HEK293 (cell line): ENCODE data around the gene LCN6.
A peak's percentile ranks its signal among the peaks of the same experiment; 100 is the strongest.
"Not testable (repeated sequence)": the region's sequence is repeated elsewhere in the genome, so short reads cannot be mapped to it uniquely, and the experiment has no call there.

Experiments used
- CTCF ChIA-PET: fragments of 350-600 bp; formaldehyde crosslinking; extraction: SDS; loops from one replicate; lab custom pipeline; 2021; ENCODE audit warnings: antibody characterized with exemption; lab: Yijun Ruan, JAX
- POLR2A ChIA-PET: fragments of 300-600 bp; formaldehyde crosslinking; extraction: SDS; loops from one replicate; lab custom pipeline; 2020; ENCODE audit warnings: antibody characterized with exemption, inconsistent platforms; lab: Yijun Ruan, JAX
- H3K27ac ChIP-seq: fragments of 200-500 bp; sonication (Bioruptor generic); 2 replicates; pipeline ENCODE4 v1.5.1; 2014; ENCODE audit warnings: low read depth, low read length, control low read depth, inconsistent platforms; ENCODE audit errors: extremely low read depth
- H3K36me3 ChIP-seq, 2 experiments: fragments of 200-500 bp in 1 of 2; sonication (Bioruptor generic) in 1 of 2; 1 replicate in 1 of 2; 2 replicates in 1 of 2; pipeline ENCODE4 v1.5.1; 2014 to 2017; ENCODE audit warnings: inconsistent platforms in 2 of 2, low read length in 2 of 2; ENCODE audit not compliant: control insufficient read depth in 2 of 2, insufficient read depth in 1 of 2
- H3K4me1 ChIP-seq: fragments of 200-500 bp; sonication (Bioruptor generic); 2 replicates; pipeline ENCODE4 v1.5.1; 2014; ENCODE audit warnings: mild to moderate bottlenecking, low read length, inconsistent platforms; ENCODE audit not compliant: control insufficient read depth, insufficient read depth
- H3K4me3 ChIP-seq: 2 replicates; pipeline ENCODE4 v1.5.1; 2011; ENCODE audit warnings: low read depth, mild to moderate bottlenecking, control low read depth, low read length, moderate library complexity
- H3K9me3 ChIP-seq: fragments of 200-500 bp; sonication (Bioruptor generic); 2 replicates; pipeline ENCODE4 v1.5.1; 2014; ENCODE audit warnings: low read depth, low read length, inconsistent platforms; ENCODE audit not compliant: control insufficient read depth, insufficient read depth
- SP3 ChIP-seq: fragments of 450-650 bp; formaldehyde crosslinking; IDR thresholded peaks from 2 replicates; pipeline ENCODE4 v1.5.1; 2016; ENCODE audit warnings: missing biosample characterization, missing genetic modification characterization
- ZBTB17 ChIP-seq: fragments of 450-650 bp; formaldehyde crosslinking; IDR thresholded peaks from 2 replicates; pipeline ENCODE4 v1.5.1; 2016; ENCODE audit warnings: missing biosample characterization, missing genetic modification characterization
- ZNF529 ChIP-seq: fragments of 450-650 bp; formaldehyde crosslinking; IDR thresholded peaks from 2 replicates; pipeline ENCODE4 v1.5.1; 2017; ENCODE audit warnings: missing genetic modification characterization, missing biosample characterization; ENCODE audit not compliant: insufficient replicate concordance
- ZNF560 ChIP-seq: fragments of 450-650 bp; formaldehyde crosslinking; IDR thresholded peaks from 2 replicates; pipeline ENCODE4 v1.5.1; 2017; ENCODE audit warnings: missing biosample characterization, missing genetic modification characterization, borderline replicate concordance
- ZNF600 ChIP-seq: fragments of 450-650 bp; formaldehyde crosslinking; IDR thresholded peaks from 2 replicates; pipeline ENCODE4 v1.5.1; 2016; ENCODE audit warnings: missing biosample characterization, missing genetic modification characterization
- ZNF660 ChIP-seq: fragments of 450-650 bp; IDR thresholded peaks from 2 replicates; pipeline ENCODE4 v1.5.1; 2018; ENCODE audit warnings: missing biosample characterization, mild to moderate bottlenecking, missing genetic modification characterization
- ZSCAN16 ChIP-seq: fragments of 450-650 bp; formaldehyde crosslinking; IDR thresholded peaks from 2 replicates; pipeline ENCODE4 v1.5.1; 2016; ENCODE audit warnings: missing biosample characterization, missing genetic modification characterization
- TF ChIP-seq, protein P1 (sequence below): fragments of 450-650 bp; formaldehyde crosslinking; IDR thresholded peaks from 2 replicates; pipeline ENCODE4 v1.5.1; 2016; ENCODE audit warnings: missing biosample characterization, missing genetic modification characterization
- TF ChIP-seq, protein P2 (sequence below): fragments of 450-650 bp; formaldehyde crosslinking; IDR thresholded peaks from 2 replicates; pipeline ENCODE4 v1.5.1; 2016; ENCODE audit warnings: missing biosample characterization, missing genetic modification characterization
- TF ChIP-seq, protein P3 (sequence below): fragments of 450-650 bp; IDR thresholded peaks from 2 replicates; pipeline ENCODE4 v1.5.1; 2018; ENCODE audit warnings: missing biosample characterization, missing genetic modification characterization
- TF ChIP-seq, protein P4 (sequence below): fragments of 450-650 bp; formaldehyde crosslinking; IDR thresholded peaks from 2 replicates; pipeline ENCODE4 v1.5.1; 2016; ENCODE audit warnings: missing biosample characterization, missing genetic modification characterization

Gene LCN6

DNA sequence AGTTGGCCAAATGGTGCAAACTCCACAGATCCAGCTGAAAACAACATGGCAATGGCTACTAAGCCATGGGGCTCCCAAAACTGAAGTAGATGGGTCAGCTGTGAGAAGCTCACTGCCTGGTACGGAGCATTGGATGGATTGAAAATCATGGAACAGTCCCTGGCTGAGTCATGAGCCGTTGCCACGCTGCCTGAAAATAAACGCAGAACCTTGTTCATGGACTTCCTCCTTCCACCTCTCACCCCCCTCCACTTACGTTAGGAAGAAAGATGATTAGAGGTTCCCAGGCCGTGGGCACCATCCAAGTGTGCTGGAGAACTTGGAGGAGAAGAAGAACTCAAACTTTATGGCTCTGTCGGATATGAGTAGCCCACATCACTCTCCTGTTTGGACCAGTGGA is 42.8 kb downstream of the LCN6 start:
- ChIA-PET CTCF (interaction anchor here (0.6 to 1.6 kb wide), 5 partner anchors 12 to 217 kb away, joined by 3 to 8 read pairs (median 5); no protein-coding TSS in a partner anchor), POLR2A (no interaction called here)
- H3K4me3 ChIP-seq, result no peak overlapping the region
- no peaks in the 10 kb centered on the region for H3K9me3 ChIP-seq
- H3K36me3 ChIP-seq, result no peaks in the 10 kb centered on the region
- H3K4me1 ChIP-seq, result no peaks in the 10 kb centered on the region
- TF ChIP-seq ZNF600 (tag by site-specific recombination) (peak; percentile 80), SP3 (tag by site-specific recombination) (no peak)
- H3K27ac ChIP-seq, result no peak overlapping the region

DNA sequence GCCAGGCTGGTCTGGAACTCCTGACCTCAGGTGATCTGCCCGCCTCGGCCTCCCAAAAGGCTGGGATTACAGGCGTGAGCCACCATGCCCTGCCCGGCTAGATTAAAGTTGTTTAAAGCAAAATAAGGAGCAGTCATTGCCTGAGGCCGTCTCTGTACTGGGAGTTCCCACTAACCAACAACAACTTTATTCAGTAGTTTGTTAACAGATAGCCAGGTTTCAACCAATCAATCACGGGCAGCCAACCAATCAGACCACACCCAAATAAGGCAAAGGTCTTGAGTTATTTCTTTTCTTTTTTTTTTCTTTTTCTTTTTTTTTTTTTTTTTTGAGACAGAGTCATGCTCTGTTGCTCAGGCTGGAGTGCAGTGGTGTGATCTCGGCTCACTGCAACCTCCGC is 43.6 kb downstream of the LCN6 start:
- H3K4me1 ChIP-seq, H3K4me3 ChIP-seq, H3K9me3 ChIP-seq, H3K27ac ChIP-seq, H3K36me3 ChIP-seq, POLR2A ChIA-PET: not testable (repeated sequence)
- CTCF ChIA-PET, result interaction anchor here (0.6 to 1.5 kb wide), 2 partner anchors 121 to 217 kb away, joined by 3 to 5 read pairs; no protein-coding TSS in a partner anchor

DNA sequence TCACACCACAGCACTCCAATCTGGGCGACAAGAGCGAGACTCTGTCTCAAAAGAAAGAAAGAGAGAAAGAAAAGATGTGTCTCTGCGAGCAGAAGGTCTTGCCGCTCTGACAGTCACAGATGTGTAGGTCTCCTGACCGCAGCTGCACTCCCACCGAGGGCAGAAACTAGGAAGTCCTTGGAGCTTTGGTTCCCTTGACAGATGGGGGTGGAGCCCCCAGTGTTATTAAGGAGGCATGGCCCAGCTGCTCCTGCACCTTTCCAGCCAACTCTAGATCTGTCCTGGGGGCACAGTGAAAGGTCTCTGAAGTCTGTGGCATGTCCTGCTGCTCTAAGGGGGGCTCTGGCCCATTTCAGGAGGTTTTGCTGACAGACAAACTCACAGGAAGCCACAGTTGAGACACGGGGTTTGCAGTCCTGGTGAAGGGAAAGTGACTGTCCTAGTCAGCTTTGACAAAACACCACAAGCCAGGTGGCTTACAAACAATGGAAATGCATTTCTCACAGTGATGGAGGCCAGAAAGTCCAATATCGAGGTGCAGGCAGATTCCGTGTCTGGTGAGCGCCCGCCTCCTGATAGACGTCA is 45.0 kb downstream of the LCN6 start:
- TF ChIP-seq, protein P1, sequence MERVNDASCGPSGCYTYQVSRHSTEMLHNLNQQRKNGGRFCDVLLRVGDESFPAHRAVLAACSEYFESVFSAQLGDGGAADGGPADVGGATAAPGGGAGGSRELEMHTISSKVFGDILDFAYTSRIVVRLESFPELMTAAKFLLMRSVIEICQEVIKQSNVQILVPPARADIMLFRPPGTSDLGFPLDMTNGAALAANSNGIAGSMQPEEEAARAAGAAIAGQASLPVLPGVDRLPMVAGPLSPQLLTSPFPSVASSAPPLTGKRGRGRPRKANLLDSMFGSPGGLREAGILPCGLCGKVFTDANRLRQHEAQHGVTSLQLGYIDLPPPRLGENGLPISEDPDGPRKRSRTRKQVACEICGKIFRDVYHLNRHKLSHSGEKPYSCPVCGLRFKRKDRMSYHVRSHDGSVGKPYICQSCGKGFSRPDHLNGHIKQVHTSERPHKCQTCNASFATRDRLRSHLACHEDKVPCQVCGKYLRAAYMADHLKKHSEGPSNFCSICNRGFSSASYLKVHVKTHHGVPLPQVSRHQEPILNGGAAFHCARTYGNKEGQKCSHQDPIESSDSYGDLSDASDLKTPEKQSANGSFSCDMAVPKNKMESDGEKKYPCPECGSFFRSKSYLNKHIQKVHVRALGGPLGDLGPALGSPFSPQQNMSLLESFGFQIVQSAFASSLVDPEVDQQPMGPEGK (tag by site-specific recombination), result no peak
- TF ChIP-seq, protein P2, sequence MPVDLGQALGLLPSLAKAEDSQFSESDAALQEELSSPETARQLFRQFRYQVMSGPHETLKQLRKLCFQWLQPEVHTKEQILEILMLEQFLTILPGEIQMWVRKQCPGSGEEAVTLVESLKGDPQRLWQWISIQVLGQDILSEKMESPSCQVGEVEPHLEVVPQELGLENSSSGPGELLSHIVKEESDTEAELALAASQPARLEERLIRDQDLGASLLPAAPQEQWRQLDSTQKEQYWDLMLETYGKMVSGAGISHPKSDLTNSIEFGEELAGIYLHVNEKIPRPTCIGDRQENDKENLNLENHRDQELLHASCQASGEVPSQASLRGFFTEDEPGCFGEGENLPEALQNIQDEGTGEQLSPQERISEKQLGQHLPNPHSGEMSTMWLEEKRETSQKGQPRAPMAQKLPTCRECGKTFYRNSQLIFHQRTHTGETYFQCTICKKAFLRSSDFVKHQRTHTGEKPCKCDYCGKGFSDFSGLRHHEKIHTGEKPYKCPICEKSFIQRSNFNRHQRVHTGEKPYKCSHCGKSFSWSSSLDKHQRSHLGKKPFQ (tag by site-specific recombination), result no peak
- no peak for TF ChIP-seq ZBTB17 (tag by site-specific recombination)
- no peak overlapping the region for H3K27ac ChIP-seq
- no peaks in the 10 kb centered on the region for H3K9me3 ChIP-seq
- H3K36me3 ChIP-seq, result no peaks in the 10 kb centered on the region
- no peak overlapping the region for H3K4me3 ChIP-seq
- CTCF ChIA-PET, result interaction anchor here (2.1 kb wide), 1 partner anchor 9 kb away, joined by 9 read pairs; no protein-coding TSS in a partner anchor
- no peaks in the 10 kb centered on the region for H3K4me1 ChIP-seq
- POLR2A ChIA-PET, result interaction anchor here (0.6 to 1.1 kb wide), 2 partner anchors 10 to 161 kb away, joined by 3 to 4 read pairs; no protein-coding TSS in a partner anchor

DNA sequence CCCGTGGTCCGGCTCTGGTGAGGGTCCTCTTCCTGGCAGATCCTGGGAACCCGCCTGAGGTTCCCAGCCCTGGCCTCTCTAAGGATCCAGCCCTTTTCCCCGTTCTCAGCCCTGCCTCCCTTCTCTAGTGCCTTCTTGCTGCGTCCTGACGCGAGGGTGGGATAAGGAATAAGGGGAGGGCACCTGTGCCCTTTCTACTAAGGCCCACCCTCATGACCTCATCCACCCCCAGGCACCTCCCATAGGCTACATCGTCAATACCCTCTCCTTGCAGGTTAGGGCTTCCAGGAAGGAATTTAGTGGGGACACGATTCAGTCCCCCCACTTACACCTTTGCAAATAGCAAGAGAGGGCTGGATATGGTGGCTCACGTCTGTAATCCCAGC is 46.7 kb downstream of the LCN6 start:
- ChIA-PET POLR2A (interaction anchor here (0.7 to 0.9 kb wide), 2 partner anchors 25 to 513 kb away, joined by 4 read pairs; no protein-coding TSS in a partner anchor), CTCF (interaction anchor here (2.1 kb wide), 1 partner anchor 7 kb away, joined by 9 read pairs; no protein-coding TSS in a partner anchor)
- no peak overlapping the region for H3K4me3 ChIP-seq
- no peaks in the 10 kb centered on the region for H3K4me1 ChIP-seq
- no peaks in the 10 kb centered on the region for H3K9me3 ChIP-seq
- no peak overlapping the region for H3K27ac ChIP-seq
- TF ChIP-seq ZNF660 (tag by site-specific recombination) (no peak), ZNF529 (no peak), ZNF560 (no peak), ZSCAN16 (tag by site-specific recombination) (no peak)
- TF ChIP-seq, protein P3, sequence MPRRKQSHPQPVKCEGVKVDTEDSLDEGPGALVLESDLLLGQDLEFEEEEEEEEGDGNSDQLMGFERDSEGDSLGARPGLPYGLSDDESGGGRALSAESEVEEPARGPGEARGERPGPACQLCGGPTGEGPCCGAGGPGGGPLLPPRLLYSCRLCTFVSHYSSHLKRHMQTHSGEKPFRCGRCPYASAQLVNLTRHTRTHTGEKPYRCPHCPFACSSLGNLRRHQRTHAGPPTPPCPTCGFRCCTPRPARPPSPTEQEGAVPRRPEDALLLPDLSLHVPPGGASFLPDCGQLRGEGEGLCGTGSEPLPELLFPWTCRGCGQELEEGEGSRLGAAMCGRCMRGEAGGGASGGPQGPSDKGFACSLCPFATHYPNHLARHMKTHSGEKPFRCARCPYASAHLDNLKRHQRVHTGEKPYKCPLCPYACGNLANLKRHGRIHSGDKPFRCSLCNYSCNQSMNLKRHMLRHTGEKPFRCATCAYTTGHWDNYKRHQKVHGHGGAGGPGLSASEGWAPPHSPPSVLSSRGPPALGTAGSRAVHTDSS, result no peak
- TF ChIP-seq, protein P4, sequence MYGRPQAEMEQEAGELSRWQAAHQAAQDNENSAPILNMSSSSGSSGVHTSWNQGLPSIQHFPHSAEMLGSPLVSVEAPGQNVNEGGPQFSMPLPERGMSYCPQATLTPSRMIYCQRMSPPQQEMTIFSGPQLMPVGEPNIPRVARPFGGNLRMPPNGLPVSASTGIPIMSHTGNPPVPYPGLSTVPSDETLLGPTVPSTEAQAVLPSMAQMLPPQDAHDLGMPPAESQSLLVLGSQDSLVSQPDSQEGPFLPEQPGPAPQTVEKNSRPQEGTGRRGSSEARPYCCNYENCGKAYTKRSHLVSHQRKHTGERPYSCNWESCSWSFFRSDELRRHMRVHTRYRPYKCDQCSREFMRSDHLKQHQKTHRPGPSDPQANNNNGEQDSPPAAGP (tag by site-specific recombination), result 0 out of 2 replicates have a peak, but pooled peaks have one; percentile 27
- no peaks in the 10 kb centered on the region for H3K36me3 ChIP-seq
